Stimulated activated CD4-positive, alpha-beta T cell treated with anti-CD3 and anti-CD28 coated beads, TNF-alpha, amount 100 ng/mL, for 48 hours (primary cell): ENCODE measurements around the gene NTSR2.
"Not testable (repeated sequence)": the region's sequence is repeated elsewhere in the genome, so short reads cannot be mapped to it uniquely, and the experiment has no call there.

ENCODE experiments used
- DNase-seq, 3 donors: peaks; one replicate each; pipeline ENCODE4 v3.0.0-alpha.2; 2020; ENCODE audit warnings: low read depth in 3 of 3

Gene NTSR2

DNA sequence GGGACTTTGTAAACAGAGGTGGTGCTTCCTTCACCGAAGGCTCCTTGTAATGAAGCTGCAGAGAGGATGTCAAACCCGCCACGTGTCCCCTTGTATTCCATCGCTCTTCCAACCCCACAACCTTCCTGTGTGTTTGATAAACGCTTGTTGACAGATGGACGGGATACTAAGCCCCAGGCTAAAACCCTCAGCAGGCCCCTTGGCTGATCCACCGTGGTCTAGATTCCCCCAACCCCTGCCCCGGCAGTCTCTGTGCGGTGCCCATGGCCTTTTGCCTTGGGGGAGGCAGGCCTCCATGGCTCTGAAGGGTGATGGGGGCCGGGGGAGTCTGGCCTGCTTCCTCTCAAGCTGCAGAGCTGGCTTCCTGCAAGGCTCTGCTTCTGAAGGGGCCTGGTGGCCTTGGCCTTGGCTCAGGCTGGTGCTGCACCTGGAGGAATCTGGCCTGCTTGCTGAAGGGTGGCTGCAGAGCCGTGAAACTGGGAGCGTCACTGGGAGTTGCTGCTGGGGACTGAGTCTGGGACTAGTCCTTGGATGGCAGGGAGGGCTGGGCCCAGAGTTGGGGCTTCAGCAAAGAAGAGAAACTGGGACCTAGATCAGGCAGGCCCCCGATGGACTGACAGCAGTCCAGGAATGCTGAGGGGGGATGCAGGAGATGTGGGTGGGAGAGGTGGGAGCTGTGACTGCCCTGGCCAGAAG, 9.6 kb upstream of the NTSR2 start:
- no peak for DNase-seq

DNA sequence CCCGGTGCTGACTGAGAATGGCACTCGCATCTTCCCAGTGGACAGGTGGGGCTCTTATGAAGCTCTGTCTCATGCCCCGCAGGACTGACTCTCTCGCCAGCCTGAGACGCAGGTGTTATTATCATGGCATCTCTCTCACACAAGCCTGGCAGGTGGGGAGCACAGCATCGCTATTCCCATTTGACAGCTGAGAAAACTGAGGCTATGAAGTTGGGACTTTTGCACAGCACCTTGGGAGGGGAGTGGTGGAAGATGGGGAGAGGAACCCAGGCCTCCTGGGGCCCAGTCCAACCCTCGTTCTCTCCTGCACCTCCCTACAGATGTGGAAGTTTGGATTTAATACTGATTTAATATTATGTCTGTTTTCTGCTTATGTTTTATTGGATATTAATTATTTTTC, 9.0 kb upstream of the NTSR2 start:
- no peak for DNase-seq

DNA sequence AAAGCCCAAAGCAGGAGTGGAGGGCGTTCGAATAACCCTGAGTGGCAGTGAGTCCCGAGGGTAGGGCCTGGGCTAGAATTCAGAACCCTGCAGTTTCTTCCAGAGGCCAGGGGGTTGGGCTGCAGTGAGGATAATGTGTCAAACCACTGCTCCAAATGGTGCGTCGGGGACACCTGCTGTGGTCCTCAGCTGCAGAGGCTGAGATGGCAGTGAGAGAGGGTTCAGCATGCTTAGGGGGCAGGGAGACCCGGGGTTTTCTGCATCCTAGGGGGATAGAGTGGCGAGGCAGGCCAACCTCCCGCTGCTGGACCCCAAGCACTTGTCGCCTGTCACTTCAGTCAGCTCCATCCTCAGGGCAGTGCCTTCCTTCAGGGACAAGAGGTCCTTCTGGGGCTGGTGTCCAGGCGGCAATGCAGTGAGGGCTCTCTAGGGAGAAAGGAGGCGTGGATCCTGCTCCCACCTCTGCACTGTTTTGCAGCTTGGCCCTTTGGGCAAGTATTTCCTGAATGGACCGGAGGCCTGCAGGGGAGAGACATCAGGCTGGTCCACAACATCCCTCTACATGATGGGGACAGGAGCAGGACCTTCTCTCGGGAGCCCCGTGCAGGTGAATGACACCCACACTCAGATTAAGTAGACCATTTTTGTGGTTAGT, 8.4 kb upstream of the NTSR2 start:
- DNase-seq, result no peak

DNA sequence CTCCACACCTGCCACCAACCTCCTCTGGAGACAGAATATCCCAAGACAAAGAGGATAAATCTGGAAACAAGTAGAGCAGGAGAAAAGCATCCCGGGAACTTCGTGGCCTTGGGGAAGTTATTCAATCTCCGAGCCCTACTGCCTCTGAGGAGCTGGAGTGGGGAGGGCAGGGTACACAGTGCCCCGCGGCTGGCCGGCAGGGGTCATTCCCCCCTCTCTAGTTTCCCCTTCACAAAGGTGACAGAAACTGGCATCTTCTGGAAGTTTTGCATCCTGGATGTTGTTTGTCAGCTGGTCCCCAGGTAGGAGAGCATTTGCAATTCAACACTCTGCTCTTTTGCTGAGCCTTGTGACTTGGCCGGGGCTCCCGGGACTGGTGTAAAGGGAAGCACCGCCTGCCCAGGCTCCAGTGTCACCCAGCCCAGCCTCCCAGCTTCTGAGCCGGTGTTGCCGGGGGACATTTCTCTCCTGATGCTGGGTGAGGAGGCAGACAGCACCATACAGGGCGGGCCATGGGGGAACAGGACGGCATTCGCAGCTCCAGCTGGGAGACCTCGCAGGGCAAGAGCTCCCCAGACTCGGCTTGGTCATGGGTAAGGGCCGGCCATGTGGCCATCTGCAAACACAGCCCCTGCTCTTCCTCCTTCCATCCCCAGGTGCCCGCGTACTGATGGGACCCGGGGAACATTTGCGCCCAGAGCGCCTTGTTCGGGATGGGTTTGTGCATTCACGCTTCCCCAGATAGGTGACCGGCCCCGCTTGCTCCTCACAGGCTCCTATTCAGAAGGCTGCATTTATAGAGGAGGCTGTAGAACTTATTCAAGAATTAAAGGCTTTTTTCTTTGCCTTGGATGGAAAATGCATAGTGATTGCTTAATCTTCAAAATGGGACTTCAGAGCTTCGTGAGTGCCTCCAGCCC, 7.4 kb upstream of the NTSR2 start:
- no peak for DNase-seq

DNA sequence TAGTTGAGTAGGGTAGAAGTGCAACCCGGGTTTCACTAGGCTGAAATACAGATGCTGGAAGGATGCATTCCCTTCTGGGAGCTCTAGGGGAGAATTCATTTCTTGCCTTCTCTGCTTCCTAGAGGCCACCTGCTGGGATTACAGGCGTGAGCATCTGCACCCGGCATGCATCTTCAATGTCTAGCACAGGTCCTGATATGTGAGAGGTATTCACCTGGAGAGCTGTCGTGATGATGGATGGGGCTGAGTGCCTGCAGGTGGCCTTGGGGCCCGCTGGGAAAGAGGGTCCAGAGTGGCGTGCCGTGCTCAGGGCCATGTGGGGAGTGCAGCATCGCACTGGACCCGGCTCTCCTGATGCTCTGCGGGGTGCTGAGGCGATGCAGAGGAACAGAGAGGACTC, 6.6 kb upstream of the NTSR2 start:
- DNase-seq, result no peak

DNA sequence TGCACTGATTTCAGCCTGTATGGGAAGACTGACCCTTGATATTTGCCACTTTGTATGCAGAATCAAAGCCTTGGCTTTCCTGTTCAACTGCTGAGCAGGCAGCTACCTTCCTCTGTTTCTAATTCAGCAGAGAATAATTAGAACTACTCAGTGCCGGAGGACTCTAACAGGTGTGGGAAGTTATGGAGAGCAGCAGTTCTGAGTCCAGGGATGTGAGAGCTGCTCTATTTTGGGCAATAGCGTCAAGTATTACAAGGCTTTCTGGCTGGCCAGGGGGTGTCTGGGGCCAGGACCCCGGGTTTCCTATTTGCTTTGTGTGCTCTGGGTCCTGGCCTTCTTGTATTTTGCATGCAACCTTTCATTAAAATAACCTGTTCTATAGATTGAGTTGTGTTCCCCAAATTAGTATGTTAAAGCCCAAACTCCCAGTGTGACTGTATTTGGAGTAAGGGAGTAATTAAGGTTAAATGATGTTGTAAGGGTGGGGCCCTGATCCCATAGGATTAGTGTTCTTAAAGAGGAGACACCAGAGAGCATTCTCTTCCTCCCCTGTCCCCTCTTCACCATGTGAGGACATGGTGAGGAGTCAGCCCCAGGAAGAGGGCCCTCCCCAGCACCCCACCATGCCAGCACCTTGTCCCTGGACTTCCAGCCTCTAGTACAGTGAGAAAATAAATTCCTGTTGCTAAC, 5.6 kb upstream of the NTSR2 start:
- DNase-seq, result no peak

DNA sequence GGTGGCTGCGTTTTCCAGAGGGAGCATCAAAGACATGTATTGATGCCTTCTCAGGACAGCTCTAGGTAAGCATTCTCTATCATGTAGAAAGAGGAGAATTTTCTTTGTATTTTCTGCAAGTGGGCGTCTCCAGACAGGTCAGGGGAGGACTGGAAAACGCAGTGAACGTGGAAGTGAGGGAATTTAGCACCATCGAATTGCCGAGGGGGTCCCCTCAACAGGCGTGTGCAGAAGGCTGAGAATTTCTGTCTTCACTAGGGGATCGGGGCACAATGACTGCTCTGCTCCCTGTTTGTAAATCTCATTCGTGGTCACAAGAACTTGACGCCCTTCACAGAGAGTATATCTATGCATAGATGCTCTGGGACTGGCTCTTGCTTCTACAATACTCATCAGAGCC, 5.0 kb upstream of the NTSR2 start:
- DNase-seq, result no peak

DNA sequence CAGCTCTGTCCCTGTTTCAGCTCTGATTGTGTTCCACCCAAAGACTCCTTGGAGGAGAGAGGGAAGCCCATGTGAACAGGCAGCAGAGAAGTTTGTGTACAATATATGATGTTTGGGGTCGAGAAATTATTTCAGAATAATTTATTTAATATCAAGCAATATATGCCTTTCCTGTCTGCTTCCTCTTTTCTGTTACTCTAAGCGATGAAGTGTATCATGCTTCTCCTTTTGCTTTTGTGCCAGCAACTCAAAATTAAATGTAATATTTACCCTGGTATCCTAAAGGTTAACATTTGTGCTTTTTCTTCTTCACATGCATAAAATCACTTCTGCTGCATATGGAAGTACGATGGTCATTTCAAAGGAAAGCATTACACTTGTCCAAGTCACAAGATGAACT, 2.4 kb upstream of the NTSR2 start:
- DNase-seq, result no peak

DNA sequence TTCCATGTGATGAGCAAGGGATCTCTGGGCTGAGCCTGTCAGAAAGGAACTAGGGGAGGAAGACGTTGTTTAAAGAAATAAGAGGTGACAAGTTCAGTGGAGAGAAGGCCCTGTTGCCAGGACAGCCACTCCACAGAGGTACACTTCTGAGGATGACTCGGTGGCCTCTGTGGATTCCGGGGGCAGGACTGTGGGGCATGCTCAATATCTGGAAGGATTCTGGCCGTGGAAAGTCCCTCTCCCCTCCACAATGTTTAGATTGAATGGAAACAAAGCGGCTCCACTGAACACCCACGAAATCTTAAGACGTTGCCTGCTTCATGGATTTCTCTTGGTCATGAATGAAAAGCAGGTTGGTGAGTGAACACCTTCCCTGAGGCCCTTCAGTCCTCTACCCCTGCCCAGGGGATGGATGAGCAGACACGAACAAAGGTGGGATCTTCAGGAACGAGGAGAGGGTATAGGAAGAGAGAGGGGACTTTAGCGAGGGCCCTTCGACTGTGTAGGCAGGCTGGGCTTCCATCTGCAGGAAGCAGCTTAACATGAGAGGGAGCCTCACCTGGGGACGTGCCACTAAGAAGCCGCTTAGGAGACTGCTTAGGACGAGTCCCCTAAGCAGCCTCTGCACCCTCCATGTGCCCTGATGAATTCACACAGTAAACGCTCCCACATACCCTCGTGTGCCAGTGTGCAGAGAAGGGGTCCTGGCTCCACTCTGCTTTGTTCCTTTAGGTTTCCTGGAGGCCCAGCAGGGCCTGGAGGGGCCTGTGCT, 1.9 kb downstream of the NTSR2 start:
- no peak for DNase-seq

DNA sequence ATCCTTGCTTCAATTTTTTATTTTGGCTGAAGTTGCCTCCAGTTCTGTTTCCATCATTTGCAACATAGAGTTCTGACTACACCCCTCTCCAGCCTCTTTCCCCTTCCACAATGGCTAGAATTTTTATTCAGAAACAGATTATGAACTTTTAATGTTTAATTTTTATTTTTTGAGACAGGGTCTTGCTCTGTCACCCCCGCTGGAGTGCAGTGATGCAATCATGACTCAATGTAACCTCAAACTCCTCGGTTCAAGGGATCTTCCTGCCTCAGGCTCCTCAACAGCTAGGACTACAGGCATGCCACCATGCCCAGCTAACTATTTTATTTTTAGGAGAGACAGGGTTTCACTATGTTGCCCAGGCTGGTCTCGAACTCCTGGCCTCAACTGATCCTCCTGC, 2.8 kb downstream of the NTSR2 start:
- no peak for DNase-seq

DNA sequence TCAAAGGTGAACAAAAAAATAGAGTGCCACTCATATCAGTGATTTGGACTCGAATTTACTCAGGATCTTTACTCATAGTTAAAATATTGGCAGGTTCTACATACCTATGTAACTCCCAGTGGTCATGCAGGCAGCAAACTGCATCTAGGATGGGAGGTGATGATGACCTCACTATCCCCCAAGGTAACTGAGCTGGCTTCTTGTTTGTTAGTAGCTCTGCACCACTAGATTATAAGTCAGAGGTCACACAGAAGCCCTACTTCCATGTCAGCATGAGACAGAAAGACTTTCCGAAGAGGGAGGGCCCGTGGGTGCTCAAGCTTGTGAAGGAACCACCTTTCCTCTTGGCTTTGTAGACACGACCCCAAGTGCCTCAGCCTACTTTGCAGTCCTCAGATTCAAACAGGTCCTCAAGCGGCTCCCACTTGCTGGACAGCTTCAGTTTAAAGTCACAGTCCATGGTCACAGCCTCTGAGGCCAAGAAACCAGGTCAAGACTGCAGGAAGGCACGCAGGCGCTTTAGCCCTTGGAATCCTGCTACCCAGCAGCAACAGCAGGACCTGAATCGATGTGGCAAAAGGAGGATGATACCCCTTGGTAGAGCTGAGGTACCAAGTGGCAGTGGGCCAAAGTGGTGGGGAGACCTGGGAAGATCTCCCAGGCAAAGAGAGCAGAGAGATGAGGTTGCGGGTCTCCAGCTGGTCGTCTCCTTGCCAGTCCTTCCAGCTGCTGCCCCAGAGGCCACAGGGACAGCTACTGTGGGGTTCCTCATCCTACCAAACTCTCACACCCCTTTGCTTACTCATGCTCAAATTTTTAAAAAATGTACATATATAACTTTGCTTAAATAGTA, 4.3 kb downstream of the NTSR2 start:
- DNase-seq, result no peak

DNA sequence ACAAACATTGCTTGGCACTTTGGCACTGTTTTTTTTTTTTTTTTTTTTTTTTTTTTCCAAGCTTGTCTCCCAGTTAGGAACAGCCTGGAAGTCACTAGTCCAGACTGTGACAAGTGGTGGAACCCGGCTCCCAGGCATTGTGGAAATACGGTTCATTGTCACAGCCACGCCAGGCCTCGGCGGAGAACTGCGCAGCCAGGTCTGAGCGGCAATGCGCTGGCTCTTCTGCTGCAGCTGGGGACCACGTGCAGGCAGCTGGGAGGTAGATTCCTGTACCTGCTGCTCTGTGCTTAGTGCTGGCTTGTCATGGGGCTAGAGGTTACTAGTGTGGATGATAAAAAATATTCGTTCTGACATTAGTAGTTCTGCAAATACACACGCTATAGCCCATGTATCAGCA, 5.0 kb downstream of the NTSR2 start:
- no peak for DNase-seq

DNA sequence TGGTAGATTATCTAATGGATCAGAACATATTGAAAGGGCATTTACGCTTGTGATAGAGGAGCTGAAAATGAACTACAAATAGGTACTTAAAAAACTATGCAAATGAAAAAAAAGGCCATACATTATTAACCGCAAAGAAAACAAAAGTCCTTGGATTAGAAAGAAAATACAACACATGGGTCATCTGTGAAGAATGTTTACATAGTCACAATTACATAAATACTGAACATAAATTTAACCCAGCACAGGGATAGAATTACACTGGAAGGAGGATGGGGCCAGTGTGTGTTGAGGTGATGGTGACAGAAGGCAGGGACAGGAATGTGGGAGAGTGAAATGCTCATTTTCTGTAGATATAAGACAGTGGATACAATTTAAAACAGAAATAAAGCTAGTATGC, 6.6 kb downstream of the NTSR2 start:
- DNase-seq, result no peak

DNA sequence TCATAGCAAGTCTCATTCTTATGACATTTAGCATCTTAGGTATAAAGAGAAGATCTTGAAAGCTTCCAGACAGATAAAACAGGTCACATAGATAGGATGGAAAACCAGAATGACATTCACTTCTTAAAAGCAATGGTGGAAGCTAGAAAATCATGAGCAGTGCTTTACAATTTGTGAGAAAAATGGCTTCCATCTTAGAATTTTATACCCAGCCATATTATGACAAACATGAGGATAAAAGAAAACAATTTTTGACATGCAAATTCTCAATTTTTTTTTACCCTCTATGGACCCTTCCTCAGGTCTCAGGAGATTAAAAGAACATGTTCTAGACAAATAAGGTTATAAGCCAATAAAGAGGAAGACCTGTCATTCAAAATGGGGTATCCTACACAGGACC, 7.1 kb downstream of the NTSR2 start:
- DNase-seq, result no peak

DNA sequence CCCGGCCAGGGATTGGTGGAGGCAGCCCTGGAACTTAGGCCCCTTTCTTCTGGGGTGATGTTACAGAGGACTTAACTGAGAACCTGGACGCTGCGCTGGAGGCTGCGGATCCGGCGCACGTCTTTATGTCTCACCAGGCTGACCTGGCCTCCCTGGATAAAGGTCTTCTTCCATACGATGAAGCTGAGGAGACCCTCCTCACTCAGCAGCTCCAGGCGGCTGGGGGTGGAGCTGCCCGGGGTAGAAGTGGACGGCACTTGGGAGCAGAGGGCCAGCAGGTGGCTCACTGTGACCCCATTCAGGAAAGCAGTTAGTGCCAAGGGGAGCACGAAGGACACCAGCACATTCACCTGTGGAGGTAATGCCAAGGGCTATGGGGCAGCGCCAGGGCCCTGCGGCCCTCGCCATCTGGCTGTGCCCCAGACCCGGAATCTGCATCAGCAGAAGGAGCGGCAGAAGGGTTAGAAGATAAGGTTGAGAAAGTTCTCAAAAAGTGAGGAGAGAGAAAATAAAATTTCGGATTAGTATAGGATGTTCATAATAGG, 8.0 kb downstream of the NTSR2 start:
- no peak for DNase-seq

DNA sequence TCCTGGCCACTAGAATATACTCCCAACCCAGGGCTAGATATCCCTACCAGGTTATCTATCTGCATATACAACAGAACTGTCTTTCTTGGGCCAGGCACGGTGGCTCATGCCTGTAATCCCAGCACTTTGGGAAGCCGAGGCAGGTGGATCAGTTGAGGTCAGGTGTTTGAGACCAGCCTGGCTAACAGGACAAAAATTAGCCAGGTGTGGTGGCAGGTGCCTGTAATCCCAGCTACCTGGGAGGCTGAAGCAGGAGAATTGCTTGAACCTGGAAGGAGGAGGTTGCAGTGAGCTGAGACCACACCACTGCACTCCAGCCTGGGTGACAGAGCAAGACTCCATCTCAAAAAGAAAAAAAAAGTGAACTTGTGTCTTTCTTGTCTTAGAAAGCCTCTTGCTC, 9.6 kb downstream of the NTSR2 start:
- not testable (repeated sequence) for DNase-seq

DNA sequence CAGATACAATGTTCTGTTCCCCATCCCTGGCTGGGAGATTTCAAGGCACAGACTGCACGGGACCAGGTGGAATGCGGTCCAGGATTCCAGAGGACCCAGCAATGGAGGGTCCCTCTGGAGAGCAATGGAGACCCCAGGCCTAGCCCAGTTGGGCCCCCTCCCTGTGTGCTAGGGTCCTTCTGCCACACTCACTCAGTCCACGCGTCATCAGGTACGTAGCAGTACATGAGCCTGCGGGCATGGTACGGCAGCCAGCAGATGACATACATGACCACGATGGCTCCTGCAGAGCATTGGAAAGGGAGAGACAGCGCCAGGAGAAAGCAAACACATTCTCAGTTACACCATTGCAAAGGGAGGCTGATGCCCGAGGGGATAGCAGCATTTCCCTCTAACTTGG, 10.1 kb downstream of the NTSR2 start:
- DNase-seq, result no peak

DNA sequence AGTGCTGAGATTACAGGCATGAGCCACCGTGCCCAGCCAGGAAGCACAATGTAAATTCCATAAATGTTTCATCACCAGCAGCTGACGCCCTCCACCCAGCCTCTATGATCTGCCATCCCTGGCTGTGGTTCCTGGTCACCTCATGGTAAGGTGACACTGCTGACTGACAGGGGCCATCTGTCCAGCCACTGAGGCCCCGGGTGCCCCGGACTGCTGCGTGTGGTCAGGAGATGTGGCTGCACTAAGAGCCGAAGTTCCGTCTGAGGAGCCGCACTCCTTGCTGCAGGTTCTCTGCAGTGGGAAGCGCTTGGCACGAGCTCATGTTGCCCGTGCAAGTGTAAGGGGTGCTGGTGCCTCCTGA, 10.9 kb downstream of the NTSR2 start:
- no peak for DNase-seq

DNA sequence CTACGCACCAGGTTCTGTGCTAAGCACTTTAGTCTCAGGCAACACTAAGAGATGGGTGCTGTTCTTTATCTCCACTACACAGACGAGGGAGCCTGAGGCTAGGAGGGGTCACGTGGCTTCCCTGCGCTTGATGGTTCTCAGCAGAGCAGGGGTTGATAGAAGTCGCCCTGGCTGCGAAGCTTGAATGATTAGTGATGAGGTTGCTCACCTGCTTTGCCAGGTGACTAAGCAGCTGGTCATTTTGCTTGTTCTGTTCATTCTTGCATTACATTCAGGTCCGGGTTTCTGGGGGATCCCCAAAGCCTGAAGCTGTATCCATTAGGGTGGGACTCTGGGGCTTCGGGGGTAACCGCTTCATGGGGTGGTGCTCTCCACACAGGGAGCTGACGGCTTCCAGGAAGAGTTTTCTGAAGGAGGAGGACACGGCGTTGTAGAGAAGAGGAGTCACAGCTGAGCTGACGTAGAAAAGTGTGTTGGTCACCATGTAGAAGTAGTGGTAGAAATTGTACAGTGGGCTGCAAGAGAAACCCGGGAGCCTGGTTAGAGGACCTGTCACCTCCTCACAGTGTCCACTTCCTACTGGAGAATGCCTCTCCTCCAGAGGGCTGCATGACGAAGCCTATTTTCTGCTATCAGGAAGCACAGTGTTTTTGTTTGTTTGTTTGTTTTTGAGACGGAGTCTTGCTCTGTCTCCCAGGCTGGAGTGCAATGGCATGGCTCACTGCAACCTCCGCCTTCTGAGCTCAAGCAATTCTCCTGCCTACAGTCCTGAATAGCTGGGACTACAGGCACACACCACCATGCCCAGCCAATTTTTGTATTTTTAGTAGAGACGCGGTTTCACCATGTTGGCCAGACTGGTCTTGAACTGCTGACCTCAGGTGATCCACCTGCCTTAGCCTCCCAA, 11.5 kb downstream of the NTSR2 start:
- no peak for DNase-seq
